Esophagus squamous epithelium (tissue), 4 donors: ENCODE data around the gene PDK4.

Experiments
- CTCF ChIP-seq, 6 experiments: fragments of 450-650 bp in 4 of 6; fragments of 200-600 bp in 2 of 6; sonication (generic) in 2 of 6; IDR thresholded peaks; one replicate each; pipeline ENCODE4 v1.5.1; 2016 to 2019; ENCODE audit warnings: antibody characterized with exemption in 6 of 6, mild to moderate bottlenecking in 4 of 6, moderate library complexity in 4 of 6
- POLR2A ChIP-seq, 4 donors: fragments of 450-650 bp; IDR thresholded peaks; one replicate each; pipeline ENCODE4 v1.6.1; 2017; ENCODE audit warnings: antibody characterized with exemption in 4 of 4, mild to moderate bottlenecking in 4 of 4, moderate library complexity in 3 of 4

- TF ChIP-seq CTCF (IDR thresholded peaks at IDR 0.05) (no peak), POLR2A (IDR thresholded peaks at IDR 0.05) (peak in 1 of 4 donors; percentile 44)
Observed at GRCh38 chr7:95608359-95609173, 12.2 kb upstream of the PDK4 start.
